Measurements from ENCODE around the gene ZBTB42.

DNA sequence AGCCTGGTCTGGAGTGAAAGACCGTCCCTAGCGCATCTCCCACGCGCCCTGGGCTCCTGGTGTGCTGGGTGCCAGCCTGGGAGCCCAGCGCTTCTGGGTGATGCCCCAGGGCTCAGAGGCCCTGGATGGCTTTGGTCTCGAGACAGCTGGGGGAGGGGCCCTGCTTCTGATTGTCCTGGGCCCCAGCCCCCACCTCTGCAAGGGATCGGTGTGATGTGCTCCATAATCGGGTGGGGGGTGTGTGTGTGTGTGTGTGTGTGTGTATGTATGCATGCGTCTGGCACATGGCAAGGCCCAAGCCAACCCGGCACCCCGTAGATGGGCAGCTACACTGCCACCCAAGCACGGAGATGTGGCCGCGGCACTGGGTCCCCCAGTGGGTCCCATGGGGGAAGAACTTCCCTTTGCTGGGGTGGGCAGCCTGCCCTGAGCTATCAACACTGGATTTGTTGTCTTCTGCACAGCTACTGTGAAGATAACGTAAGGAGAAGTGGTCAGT is 3.1 kb downstream of the ZBTB42 start:
- TF ChIP-seq, protein P1, sequence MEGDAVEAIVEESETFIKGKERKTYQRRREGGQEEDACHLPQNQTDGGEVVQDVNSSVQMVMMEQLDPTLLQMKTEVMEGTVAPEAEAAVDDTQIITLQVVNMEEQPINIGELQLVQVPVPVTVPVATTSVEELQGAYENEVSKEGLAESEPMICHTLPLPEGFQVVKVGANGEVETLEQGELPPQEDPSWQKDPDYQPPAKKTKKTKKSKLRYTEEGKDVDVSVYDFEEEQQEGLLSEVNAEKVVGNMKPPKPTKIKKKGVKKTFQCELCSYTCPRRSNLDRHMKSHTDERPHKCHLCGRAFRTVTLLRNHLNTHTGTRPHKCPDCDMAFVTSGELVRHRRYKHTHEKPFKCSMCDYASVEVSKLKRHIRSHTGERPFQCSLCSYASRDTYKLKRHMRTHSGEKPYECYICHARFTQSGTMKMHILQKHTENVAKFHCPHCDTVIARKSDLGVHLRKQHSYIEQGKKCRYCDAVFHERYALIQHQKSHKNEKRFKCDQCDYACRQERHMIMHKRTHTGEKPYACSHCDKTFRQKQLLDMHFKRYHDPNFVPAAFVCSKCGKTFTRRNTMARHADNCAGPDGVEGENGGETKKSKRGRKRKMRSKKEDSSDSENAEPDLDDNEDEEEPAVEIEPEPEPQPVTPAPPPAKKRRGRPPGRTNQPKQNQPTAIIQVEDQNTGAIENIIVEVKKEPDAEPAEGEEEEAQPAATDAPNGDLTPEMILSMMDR (IDR thresholded peaks at IDR 0.05): no peak
- TF ChIP-seq, protein P2, sequence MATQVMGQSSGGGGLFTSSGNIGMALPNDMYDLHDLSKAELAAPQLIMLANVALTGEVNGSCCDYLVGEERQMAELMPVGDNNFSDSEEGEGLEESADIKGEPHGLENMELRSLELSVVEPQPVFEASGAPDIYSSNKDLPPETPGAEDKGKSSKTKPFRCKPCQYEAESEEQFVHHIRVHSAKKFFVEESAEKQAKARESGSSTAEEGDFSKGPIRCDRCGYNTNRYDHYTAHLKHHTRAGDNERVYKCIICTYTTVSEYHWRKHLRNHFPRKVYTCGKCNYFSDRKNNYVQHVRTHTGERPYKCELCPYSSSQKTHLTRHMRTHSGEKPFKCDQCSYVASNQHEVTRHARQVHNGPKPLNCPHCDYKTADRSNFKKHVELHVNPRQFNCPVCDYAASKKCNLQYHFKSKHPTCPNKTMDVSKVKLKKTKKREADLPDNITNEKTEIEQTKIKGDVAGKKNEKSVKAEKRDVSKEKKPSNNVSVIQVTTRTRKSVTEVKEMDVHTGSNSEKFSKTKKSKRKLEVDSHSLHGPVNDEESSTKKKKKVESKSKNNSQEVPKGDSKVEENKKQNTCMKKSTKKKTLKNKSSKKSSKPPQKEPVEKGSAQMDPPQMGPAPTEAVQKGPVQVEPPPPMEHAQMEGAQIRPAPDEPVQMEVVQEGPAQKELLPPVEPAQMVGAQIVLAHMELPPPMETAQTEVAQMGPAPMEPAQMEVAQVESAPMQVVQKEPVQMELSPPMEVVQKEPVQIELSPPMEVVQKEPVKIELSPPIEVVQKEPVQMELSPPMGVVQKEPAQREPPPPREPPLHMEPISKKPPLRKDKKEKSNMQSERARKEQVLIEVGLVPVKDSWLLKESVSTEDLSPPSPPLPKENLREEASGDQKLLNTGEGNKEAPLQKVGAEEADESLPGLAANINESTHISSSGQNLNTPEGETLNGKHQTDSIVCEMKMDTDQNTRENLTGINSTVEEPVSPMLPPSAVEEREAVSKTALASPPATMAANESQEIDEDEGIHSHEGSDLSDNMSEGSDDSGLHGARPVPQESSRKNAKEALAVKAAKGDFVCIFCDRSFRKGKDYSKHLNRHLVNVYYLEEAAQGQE (IDR thresholded peaks at IDR 0.05; ENCODE audit: insufficient read depth in 1 of 2, low read depth in 2 of 2, low read length in 1 of 2): no peak
- TF ChIP-seq TCF7L2 (IDR thresholded peaks at IDR 0.05; ENCODE audit: low read depth, low read length): no peak
- TF ChIP-seq POLR2AphosphoS5 (IDR thresholded peaks at IDR 0.05; ENCODE audit: low read depth, low read length): no peak
- no peak for TF ChIP-seq SIN3A (IDR thresholded peaks at IDR 0.05; ENCODE audit: borderline replicate concordance, insufficient read depth, low read depth, low read length)
